Natural killer cell (primary cell): Measurements from ENCODE around the gene GDI2. TPM values are rescaled to one million over a fixed set of nuclear protein-coding genes. Genes with fewer than 3 reads are reported as not detected.
"Not testable (repeated sequence)": the region's sequence is repeated elsewhere in the genome, so short reads cannot be mapped to it uniquely, and the experiment has no call there.

Source experiments
- ATAC-seq, 3 donors: fragments of 150-1000 bp in 2 of 3; fragments of 200-7000 bp in 1 of 3; cut with Tn5 transposase; 1 replicate in 1 of 3; 2 replicates in 2 of 3; pipeline ENCODE4 v1.10.0; 2021; ENCODE audit warnings: mild to moderate bottlenecking in 2 of 3, moderate library complexity in 2 of 3
- DNase-seq, 2 donors: peaks; one replicate each; pipeline versions ENCODE4 v3.0.0 to v3.0.0-alpha.2; 2013 to 2021; ENCODE audit warnings: mixed read lengths in 1 of 2
- H3K27ac ChIP-seq: one replicate; pipeline ENCODE4 v1.5.1; 2013; ENCODE audit warnings: mild to moderate bottlenecking, low read length
- H3K27me3 ChIP-seq: one replicate; pipeline ENCODE4 v1.6.1; 2013; ENCODE audit warnings: low read length; ENCODE audit not compliant: control insufficient read depth, insufficient read depth
- H3K36me3 ChIP-seq: one replicate; pipeline ENCODE4 v1.6.1; 2013; ENCODE audit warnings: low read length; ENCODE audit not compliant: control insufficient read depth, insufficient read depth
- H3K4me1 ChIP-seq: one replicate; pipeline ENCODE4 v1.6.1; 2013; ENCODE audit warnings: low read length; ENCODE audit not compliant: control insufficient read depth, insufficient read depth
- H3K4me3 ChIP-seq: one replicate; pipeline ENCODE4 v1.5.1; 2013; ENCODE audit warnings: low read length
- H3K9me3 ChIP-seq: one replicate; pipeline ENCODE4 v1.6.1; 2013; ENCODE audit warnings: low read length; ENCODE audit not compliant: control insufficient read depth, insufficient read depth
- H3K27ac Mint-ChIP-seq, 2 donors: one replicate each; pipeline ENCODE4 v1.8.0; 2022; ENCODE audit warnings: mild to moderate bottlenecking in 2 of 2, mixed read lengths in 2 of 2, moderate library complexity in 1 of 2
- H3K27me3 Mint-ChIP-seq, 2 donors: one replicate each; pipeline ENCODE4 v1.8.0; 2022; ENCODE audit warnings: low read depth in 2 of 2, mixed read lengths in 2 of 2
- H3K36me3 Mint-ChIP-seq: one replicate; pipeline ENCODE4 v1.8.0; 2022; ENCODE audit warnings: mixed read lengths
- H3K4me1 Mint-ChIP-seq, 2 donors: one replicate each; pipeline ENCODE4 v1.8.0; 2022; ENCODE audit warnings: mixed read lengths in 2 of 2
- H3K4me3 Mint-ChIP-seq: one replicate; pipeline ENCODE4 v1.8.0; 2022; ENCODE audit warnings: mild to moderate bottlenecking, moderate library complexity, mixed read lengths
- H3K9me3 Mint-ChIP-seq, 2 donors: one replicate each; pipeline ENCODE4 v1.8.0; 2022; ENCODE audit warnings: mixed read lengths in 2 of 2
- CTCF ChIP-seq: fragments of 200-600 bp; IDR thresholded peaks from one replicate; pipeline ENCODE4 v1.8.0; 2022; ENCODE audit warnings: antibody characterized with exemption
- WGBS: methylation state at CpG from one replicate; pipeline ENCODE4 v1.1.7; 2013; ENCODE audit warnings: missing lambda C conversion rate; ENCODE audit not compliant: insufficient coverage; 5-methylcytosine and 5-hydroxymethylcytosine counted together
- intact Hi-C: fragments of 100-400 bp; cut with micrococcal nuclease; formaldehyde crosslinking; loops from one replicate; pipeline ENCODE4 v1.14.2; 2022
- total RNA-seq, 4 donors: library from RNA; stranded (reverse); fragments of 120-200 nt in 1 of 4; gene quantifications; one replicate each; pipeline versions ENCODE4 v1.2.3 to v1.2.4, GENCODE V29; 2013 to 2022

Gene GDI2
- total RNA-seq, 3 donors from 2014 or later (not counting 1 experiment from before 2014, with no cell fraction given) = 97.9 to 104 (median 104) TPM

GRCh38 chr10:5828725-5829124 lies 15.5 kb upstream of the GDI2 start:
- Histone ChIP-seq H3K9me3 (no peaks in the 10 kb centered on the region), H3K27ac (no peak overlapping the region), H3K4me3 (no peak overlapping the region), H3K27me3 (no peaks in the 10 kb centered on the region), H3K4me1 (no peaks in the 10 kb centered on the region), H3K36me3 (no peaks in the 10 kb centered on the region)
- Mint-ChIP-seq H3K27ac (no peak overlapping the region), H3K36me3 (no peaks in the 10 kb centered on the region), H3K27me3 (no peaks in the 10 kb centered on the region), H3K4me1 (no peaks in the 10 kb centered on the region), H3K4me3 (no peak overlapping the region), H3K9me3 (no peaks in the 10 kb centered on the region)
- no peak for TF ChIP-seq CTCF
- 94% methylated on average over 16 of the region's 16 CpGs for WGBS
- no peak for DNase-seq
- ATAC-seq = no peak
- intact Hi-C loops = no loop called here

GRCh38 chr10:5827841-5828240 lies 14.6 kb upstream of the GDI2 start:
- 87% methylated on average over 4 of the region's 6 CpGs for WGBS
- Mint-ChIP-seq H3K36me3 (no peaks in the 10 kb centered on the region), H3K27ac (no peak overlapping the region), H3K9me3 (no peaks in the 10 kb centered on the region), H3K4me1 (no peaks in the 10 kb centered on the region), H3K27me3 (no peaks in the 10 kb centered on the region), H3K4me3 (no peak overlapping the region)
- Histone ChIP-seq H3K4me3 (no peak overlapping the region), H3K9me3 (no peaks in the 10 kb centered on the region), H3K36me3 (no peaks in the 10 kb centered on the region), H3K27me3 (no peaks in the 10 kb centered on the region), H3K4me1 (no peaks in the 10 kb centered on the region), H3K27ac (no peak overlapping the region)
- TF ChIP-seq CTCF = no peak
- no peak for ATAC-seq
- no peak for DNase-seq
- intact Hi-C loops = no loop called here

DNA sequence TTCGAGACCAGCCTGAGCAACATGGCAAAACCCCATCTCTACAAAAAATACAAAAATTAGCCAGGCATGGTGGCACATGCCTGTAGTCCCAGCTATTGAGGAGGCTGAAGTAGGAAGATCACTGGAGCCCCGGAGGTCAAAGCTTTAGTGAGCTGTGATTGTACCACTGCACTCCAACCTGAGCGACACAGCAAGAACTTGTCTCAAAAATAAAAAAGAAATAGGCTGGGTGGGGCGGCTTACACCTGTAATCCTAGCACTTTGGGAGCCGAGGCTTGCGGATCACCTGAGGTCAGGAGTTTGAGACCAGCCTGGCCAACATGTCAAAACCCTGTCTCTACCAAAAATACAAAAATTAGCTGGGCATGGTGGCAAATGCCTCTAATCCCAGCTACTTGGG lies 13.3 kb upstream of the GDI2 start:
- H3K36me3 ChIP-seq, H3K4me1 Mint-ChIP-seq, intact Hi-C loops, H3K27me3 ChIP-seq, H3K27ac Mint-ChIP-seq, H3K36me3 Mint-ChIP-seq, H3K27ac ChIP-seq, H3K27me3 Mint-ChIP-seq, H3K9me3 Mint-ChIP-seq, DNase-seq, H3K4me1 ChIP-seq, ATAC-seq, H3K9me3 ChIP-seq, H3K4me3 Mint-ChIP-seq, H3K4me3 ChIP-seq: not testable (repeated sequence)
- 100% methylated on average over 5 of the region's 6 CpGs for WGBS

- intact Hi-C loops = no loop called here
- no peak overlapping the region for H3K4me3 Mint-ChIP-seq
- ATAC-seq = no peak
- no peaks in the 10 kb centered on the region for H3K9me3 ChIP-seq
- H3K27ac Mint-ChIP-seq = no peak overlapping the region
- peaks cover 8 to 13% of the 10 kb centered on the region in 2 donors for H3K4me1 Mint-ChIP-seq
- H3K9me3 Mint-ChIP-seq = no peaks in the 10 kb centered on the region
- no peak for DNase-seq
- H3K27me3 Mint-ChIP-seq = no peaks in the 10 kb centered on the region
- peak overlapping the region; percentile 54 for H3K27ac ChIP-seq
- H3K36me3 ChIP-seq = no peaks in the 10 kb centered on the region
- H3K36me3 Mint-ChIP-seq = no peaks in the 10 kb centered on the region
- H3K4me3 ChIP-seq = no peak overlapping the region
- H3K4me1 ChIP-seq = peaks cover 29% of the 10 kb centered on the region
- 79% methylated on average over 5 of the region's 6 CpGs for WGBS
- no peaks in the 10 kb centered on the region for H3K27me3 ChIP-seq
- no peak for TF ChIP-seq CTCF
These were observed 5.7 kb upstream of the GDI2 start for GRCh38 chr10:5818894-5819293.
